ENCODE measurements around the gene DNAI1.

The DNAI1 gene

DNA sequence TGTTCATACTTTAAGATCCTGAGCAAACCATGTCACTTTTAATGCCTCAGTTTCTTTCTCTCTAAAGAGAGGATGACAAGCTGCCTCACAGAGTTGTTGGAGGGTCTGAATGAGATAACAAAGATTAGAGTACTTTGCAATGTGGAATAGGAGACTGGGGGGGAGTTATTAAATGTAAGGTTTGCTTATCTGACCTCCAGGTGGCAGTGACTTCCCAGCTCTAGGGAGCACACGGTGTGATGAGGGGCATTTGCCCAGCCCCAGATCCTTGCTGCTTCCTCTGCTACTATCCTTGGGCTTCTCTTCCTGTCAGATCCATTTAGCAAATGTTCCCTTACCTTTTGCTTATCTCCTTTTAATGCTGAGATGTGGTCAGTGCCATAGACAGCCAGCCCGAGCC is 33.4 kb downstream of the DNAI1 start:
- DNase-seq: no peak

GRCh38 chr9:34493972-34494535 is 35.4 kb downstream of the DNAI1 start:
- no peak for DNase-seq

DNA sequence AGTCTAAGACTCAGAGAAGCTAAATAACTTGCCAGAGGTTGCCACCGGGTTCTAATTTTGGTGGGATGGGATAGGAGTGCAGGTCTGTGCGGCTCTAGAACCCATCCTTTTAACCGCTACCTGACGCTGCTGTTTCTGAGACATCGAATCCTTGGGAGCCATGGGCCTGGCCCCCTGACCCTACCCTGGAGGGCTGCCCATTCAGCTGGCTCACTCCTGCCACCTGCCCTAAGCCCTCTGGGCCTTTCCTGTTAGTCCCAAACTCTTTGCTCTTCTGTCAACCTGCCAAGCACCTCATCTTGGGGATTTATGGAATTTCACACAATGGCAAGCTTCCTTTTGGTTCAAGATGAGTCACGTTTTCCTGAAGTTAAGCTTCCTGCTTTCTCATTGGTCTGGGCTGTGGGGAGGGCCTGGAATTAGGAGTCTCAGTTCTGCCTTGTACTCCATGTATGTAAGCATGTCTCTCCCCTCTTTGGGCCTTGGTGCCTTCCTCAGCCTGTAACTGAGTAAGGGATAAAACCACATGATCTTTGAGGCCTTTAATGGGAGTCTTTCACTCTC is 37.6 kb downstream of the DNAI1 start:
- DNase-seq: no peak

DNA sequence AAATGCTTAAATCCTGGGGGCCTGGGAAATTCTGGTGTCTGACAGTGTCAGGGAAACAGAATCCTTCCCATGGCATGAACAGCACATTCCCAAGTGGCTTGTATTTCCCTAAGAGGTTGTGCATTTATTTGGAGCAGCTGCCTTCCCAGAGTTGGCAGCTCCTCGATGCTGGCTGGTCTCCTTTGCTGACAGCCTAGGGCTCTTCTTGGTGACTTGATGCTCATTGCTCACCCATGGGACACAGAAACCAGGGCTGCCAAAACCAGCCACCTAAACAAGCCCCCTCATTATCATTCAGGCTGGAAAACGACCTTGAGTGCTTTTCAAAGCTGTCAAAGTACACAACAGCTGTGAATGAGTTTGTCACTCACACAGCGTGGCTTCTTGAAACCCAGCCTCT is 39.9 kb downstream of the DNAI1 start:
- DNase-seq: no peak

- DNase-seq: no peak
These were observed 40.5 kb downstream of the DNAI1 start for GRCh38 chr9:34499076-34499475.

DNA sequence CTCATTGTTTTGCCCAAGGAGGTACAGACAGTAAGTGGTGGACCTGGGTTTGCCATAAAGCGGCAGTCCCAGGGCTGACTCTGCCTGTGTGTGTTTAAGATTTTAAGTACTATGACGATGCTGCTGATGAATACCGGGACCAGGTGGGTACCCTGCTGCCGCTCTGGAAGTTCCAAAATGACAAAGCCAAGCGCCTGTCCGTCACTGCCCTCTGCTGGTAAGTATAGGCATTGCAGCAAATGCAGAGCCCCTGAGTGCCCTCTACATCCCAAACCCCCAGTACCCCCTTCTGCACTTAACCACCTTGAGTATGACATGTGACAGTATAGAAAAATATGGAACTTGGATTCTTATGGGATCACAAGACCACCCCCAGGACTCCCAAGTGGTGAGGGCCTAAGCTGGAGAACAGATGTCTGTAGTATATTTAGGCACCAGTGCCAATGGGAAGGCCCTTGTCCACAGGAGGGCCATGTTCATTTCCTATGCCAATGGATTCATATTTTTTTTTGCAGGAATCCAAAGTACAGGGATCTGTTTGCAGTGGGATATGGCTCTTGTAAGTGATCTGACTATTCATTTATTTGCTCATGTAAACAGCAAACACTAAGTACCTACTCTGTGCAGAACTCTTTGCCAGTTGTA is 42.1 kb downstream of the DNAI1 start:
- DNase-seq: peak; percentile 36

DNA sequence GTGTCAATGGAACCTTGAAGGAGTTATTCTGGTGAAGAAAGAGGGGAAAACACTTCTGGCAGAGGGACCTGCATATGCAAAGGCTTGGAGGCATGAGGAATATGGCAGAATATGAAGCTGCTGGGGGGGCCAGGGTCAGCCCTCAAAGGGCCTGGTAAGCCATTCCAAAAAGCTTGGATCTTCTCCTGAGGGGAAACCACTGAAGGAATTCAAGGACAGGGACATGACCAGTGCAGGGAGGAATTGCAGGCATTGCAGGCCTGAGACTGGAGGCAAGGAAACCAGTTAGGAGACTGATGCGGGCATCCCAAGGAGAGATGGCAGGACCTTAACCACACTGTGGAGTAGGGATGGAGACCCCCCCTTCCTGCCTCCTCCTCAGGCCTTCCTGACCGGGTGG is 42.8 kb downstream of the DNAI1 start:
- DNase-seq: no peak

DNA sequence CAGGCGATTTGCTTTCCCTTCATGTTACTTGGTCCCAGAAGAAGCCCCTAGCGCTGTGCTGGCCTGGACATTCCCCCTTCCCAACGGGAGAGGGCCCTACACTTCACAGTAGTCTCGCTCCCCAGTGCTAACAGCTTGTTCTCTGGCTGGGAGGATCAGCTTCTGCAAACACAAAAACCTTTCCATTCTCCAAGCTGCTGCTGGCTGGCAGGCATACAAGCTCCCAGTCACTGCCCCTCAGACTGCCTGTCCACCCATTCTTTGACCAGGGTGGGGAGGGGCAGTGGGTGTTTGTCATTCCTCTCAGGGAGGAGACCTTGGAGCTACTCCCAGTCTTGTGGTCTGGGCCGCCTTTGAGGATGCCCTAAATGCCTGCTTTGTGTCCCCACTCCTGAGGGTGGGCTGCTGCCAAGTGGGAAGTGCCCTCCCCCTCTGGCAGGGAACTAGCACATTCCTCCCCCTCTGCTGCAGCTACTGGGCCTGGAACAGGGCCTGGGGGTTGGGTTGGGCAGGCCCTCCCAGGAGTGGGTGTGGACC is 43.4 kb downstream of the DNAI1 start:
- DNase-seq: no peak

GRCh38 chr9:34502471-34502870 is 43.9 kb downstream of the DNAI1 start:
- DNase-seq: no peak

GRCh38 chr9:34502891-34503290 is 44.3 kb downstream of the DNAI1 start:
- peak; percentile 66 for DNase-seq

GRCh38 chr9:34503406-34503805 is 44.8 kb downstream of the DNAI1 start:
- DNase-seq: no peak

DNA sequence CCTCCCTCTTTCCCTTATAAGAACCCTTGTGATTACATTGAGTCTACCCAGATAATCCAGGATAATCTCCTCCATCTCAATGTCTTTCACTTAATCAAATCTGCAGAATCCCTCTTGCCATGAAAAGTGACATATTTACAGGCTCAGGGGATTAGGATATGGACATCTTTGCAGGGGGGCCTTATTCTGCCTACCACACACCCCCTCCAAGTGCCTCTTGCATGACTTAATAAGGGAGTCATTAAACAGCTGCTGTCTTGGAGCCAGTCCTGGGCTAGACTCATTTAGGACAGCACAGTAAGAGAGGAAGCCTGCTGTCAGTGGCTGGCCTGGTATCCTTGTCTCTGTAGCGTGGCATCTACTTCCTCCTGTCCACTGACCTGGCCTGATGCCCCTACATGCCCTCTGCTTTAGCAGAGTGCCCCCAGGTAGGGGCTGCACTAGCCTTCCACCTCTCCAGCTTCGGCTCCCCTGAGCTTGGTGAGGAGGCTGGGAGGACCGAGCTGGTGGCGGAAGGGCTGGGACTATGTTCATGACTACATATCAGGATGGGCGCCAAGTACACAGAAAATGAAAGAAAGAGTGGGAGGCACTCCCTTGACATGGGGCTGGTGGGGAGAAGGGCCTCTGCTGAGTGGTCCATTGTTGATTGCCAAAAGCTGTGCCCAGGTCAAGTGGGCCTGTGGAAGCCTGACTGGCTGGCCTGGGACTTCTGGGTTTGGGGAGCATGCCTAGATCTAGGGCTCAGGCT is 46.9 kb downstream of the DNAI1 start:
- no peak for DNase-seq

GRCh38 chr9:34506623-34507022 is 48.0 kb downstream of the DNAI1 start:
- DNase-seq: no peak

DNA sequence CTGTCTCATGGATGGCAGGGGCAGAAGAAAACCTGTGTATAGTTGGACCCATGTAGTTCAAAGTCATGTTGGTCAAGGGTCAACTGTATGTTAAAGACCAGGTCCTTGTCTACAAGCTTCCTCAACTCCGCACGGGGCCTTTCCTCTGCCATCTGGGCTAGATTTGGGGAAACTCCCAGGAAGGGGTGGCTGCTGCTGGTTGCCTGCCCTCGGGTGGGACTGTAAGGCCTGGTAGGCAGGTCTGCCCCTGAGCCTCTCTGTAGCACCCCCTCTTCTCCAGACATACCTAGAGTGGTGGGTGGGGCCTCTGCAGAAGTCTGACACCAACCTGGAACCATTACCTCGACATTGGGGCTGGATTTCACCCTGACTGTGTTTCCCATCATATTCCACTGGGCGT is 49.0 kb downstream of the DNAI1 start:
- DNase-seq: no peak

- DNase-seq: no peak
These were observed 49.4 kb downstream of the DNAI1 start for GRCh38 chr9:34507966-34508365.

DNA sequence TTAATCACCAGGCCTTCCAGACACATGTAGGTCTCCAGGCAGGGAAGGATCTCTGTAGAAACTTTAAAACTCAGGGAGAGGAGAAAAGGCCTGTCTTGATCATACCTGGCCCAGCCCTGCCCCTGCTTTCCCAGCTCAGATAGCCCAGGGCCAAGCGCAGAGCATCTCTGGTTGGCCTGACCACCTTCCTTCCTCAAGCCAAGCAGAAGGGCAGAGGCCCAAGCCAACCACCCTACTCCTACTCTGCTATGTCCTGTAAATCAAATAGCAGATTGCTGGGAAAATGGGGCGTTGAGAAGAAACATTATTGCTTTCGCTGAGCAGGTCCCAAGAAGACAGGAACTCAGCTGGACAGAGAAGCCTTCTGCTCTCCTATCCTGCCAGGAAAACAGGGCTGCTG is 49.9 kb downstream of the DNAI1 start:
- DNase-seq: no peak

GRCh38 chr9:34508951-34509350 is 50.3 kb downstream of the DNAI1 start:
- DNase-seq: no peak

DNA sequence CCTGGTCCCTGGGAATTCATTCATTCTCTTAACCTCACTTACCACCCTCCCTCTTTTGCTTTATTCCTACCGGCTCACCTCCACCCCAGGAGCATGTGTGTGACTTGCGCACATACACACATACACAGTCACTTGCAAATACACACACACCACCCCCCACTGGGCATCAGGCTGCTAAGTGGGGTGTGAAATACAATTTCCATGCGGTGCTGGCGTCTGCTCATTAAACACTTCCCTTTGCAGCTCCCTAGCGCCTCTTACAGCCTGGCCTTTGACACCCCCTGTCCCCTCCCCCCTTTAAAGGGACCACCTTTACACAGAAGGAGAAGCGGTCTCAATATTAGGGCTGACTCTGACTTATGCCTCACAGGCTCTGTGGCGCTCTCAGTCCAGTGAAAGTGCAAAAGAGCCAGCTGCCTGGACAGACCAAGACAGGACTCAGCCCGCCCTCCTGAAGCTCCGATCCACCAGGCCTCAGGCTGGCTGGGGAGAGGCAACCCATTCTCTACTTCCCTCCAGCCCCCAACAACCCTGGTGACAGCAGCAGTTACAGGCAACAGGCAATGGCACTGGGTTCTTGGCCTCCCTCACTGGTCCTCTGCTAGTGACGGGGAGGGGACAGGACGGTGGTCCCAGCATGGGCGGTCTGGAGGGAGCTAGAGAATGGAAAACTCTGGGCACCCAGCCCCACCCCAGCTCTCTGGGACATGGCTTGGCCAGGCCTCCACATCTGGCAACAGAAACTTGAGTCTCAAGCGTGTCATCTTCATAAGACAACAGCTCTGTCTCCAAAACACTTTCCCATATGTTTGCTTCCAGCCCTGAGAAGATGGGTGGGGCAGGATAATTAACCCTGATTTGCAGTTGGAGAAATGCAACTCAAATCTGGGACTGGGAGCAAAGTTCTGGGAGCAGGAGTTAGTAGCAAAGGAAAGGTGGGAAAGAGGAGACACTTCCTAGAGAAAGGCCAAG is 52.2 kb downstream of the DNAI1 start:
- DNase-seq: peak; percentile 30

DNA sequence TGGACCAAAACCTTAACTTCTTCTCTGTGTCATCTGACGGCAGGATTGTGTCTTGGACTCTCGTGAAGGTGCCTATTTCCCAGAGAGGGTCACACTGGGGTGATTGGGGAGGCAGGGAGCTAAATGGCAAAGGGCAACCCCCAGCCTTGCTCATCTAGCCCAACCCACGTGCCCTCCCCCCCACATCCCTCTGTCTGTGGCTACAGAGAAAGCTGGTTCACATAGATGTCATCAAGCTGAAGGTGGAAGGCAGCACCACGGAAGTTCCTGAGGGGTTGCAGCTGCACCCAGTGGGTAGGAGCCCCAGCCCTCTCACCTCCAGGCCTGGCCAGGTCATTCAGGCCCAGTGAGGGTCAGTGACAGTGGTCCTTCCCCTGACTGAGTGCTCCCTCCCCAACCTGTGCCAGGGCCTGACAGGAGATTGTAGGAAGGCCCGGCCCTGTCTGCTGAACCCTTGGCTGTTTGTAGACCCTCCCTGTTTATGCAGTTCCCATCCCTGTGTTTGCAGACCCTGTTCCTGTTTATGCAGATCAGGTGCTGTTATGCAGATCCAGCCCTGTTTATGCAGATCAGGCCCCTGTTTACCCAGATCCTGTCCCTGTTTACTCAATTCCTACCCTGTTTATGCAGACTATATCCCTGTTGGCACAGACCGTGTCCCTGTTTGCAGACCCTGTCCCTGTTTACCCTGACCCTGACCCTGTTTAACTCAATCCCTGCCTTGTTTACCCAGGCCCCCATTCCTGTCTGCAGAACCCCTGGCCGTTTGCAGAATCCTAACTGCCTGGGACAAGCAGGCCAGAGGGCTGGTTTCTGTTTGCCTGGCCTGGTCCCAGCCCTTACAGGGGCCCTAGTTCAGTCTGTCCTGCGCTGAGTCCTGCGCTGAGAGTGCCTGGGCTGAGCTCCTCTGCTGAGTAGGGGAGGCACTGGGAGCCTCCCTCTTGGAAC is 53.8 kb downstream of the DNAI1 start:
- no peak for DNase-seq

DNA sequence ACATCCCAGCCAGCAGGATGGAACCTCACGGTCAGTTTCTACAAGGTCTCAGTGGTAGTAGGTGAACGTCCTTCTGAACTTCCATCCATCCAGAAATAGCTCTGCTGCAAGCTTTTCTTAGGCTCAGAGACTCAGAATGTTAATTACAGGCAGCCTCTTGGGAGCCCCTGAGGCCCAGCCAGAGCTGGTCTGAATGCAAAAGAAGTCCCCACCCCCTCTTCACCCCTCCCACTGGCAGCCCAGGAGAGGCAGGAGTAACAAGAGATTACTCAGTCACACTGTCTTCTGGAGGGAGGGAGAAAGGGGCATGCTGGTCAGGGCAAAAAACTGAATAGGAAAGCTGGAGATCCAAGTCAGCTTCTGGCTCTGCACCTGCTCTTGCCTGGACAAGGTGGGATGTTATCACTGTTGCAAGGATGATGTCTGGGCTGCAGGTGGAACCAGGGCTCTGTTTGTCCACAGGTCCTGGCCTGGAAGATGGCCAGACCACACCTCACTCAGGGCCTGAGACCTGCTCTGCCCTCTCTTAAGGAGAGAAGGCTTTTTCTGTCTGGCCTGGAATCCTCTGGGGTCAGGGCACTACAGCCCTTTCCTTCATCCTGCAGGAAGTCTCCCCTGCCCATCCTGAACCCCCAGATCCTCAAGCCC is 55.1 kb downstream of the DNAI1 start:
- no peak for DNase-seq

- no peak for DNase-seq
These were observed 55.8 kb downstream of the DNAI1 start for GRCh38 chr9:34514401-34514800.

All from COR-L47 (cell line).